ENCODE data around the gene PCNX2. TPM values are rescaled to one million over a fixed set of nuclear protein-coding genes. Genes with fewer than 3 reads are reported as not detected.

Gene PCNX2
- total RNA-seq, 1 experiment from 2014 or later: 96.2 TPM

- no peaks in the 10 kb centered on the region for H3K79me2 ChIP-seq (ENCODE audit: low read length)
- no peaks in the 10 kb centered on the region for H3K27me3 ChIP-seq (ENCODE audit: low read length)
- DNase-seq: no peak
- no peak overlapping the region for H3K4me3 ChIP-seq (ENCODE audit: low read length)
- H3K4me1 ChIP-seq (ENCODE audit: low read length): no peaks in the 10 kb centered on the region
- H3K9me2 ChIP-seq (replicated peaks; ENCODE audit: insufficient read depth, low read length): no peaks in the 10 kb centered on the region
- no peak overlapping the region for H2AFZ ChIP-seq (ENCODE audit: low read length)
- H3K9ac ChIP-seq (ENCODE audit: low read length): no peak overlapping the region
- no peaks in the 10 kb centered on the region for H3K9me3 ChIP-seq (ENCODE audit: low read length)
- H4K20me1 ChIP-seq (ENCODE audit: insufficient read depth, low read depth, low read length): no peaks in the 10 kb centered on the region
- no peak overlapping the region for H3K27ac ChIP-seq (ENCODE audit: low read length)
- H3K36me3 ChIP-seq (ENCODE audit: insufficient read depth, low read length): peaks cover 21% of the 10 kb centered on the region
- no peak overlapping the region for H3K4me2 ChIP-seq (ENCODE audit: low read depth, low read length, poor library complexity, severe bottlenecking)
These were observed 297.4 kb downstream of the PCNX2 start for GRCh38 chr1:232998138-232998537.

GRCh38 chr1:232996143-232996542, 299.4 kb downstream of the PCNX2 start:
- Histone ChIP-seq H3K27me3 (ENCODE audit: low read length) (no peaks in the 10 kb centered on the region), H3K9me2 (replicated peaks; ENCODE audit: insufficient read depth, low read length) (no peaks in the 10 kb centered on the region), H3K4me2 (ENCODE audit: low read depth, low read length, poor library complexity, severe bottlenecking) (no peak overlapping the region), H3K4me3 (ENCODE audit: low read length) (no peak overlapping the region), H4K20me1 (ENCODE audit: insufficient read depth, low read depth, low read length) (no peaks in the 10 kb centered on the region), H3K79me2 (ENCODE audit: low read length) (no peaks in the 10 kb centered on the region), H3K36me3 (ENCODE audit: insufficient read depth, low read length) (peaks cover 21% of the 10 kb centered on the region), H3K9me3 (ENCODE audit: low read length) (no peaks in the 10 kb centered on the region), H3K27ac (ENCODE audit: low read length) (no peak overlapping the region), H2AFZ (ENCODE audit: low read length) (no peak overlapping the region), H3K4me1 (ENCODE audit: low read length) (no peaks in the 10 kb centered on the region), H3K9ac (ENCODE audit: low read length) (no peak overlapping the region)
- DNase-seq: no peak

- H2AFZ ChIP-seq (ENCODE audit: low read length): no peak overlapping the region
- H3K36me3 ChIP-seq (ENCODE audit: insufficient read depth, low read length): peaks cover 21% of the 10 kb centered on the region
- no peaks in the 10 kb centered on the region for H3K79me2 ChIP-seq (ENCODE audit: low read length)
- no peaks in the 10 kb centered on the region for H3K4me1 ChIP-seq (ENCODE audit: low read length)
- H3K27ac ChIP-seq (ENCODE audit: low read length): no peak overlapping the region
- no peaks in the 10 kb centered on the region for H3K27me3 ChIP-seq (ENCODE audit: low read length)
- DNase-seq: no peak
- no peaks in the 10 kb centered on the region for H4K20me1 ChIP-seq (ENCODE audit: insufficient read depth, low read depth, low read length)
- no peak overlapping the region for H3K4me3 ChIP-seq (ENCODE audit: low read length)
- no peaks in the 10 kb centered on the region for H3K9me3 ChIP-seq (ENCODE audit: low read length)
- H3K9me2 ChIP-seq (replicated peaks; ENCODE audit: insufficient read depth, low read length): no peaks in the 10 kb centered on the region
- H3K4me2 ChIP-seq (ENCODE audit: low read depth, low read length, poor library complexity, severe bottlenecking): no peak overlapping the region
- H3K9ac ChIP-seq (ENCODE audit: low read length): no peak overlapping the region
These were observed 300.3 kb downstream of the PCNX2 start for GRCh38 chr1:232995189-232995588.

GRCh38 chr1:232993555-232993954, 302.0 kb downstream of the PCNX2 start:
- DNase-seq: no peak
- Histone ChIP-seq H3K4me2 (ENCODE audit: low read depth, low read length, poor library complexity, severe bottlenecking) (no peak overlapping the region), H2AFZ (ENCODE audit: low read length) (no peak overlapping the region), H3K27ac (ENCODE audit: low read length) (no peak overlapping the region), H3K36me3 (ENCODE audit: insufficient read depth, low read length) (peaks cover 17% of the 10 kb centered on the region), H3K27me3 (ENCODE audit: low read length) (no peaks in the 10 kb centered on the region), H3K9ac (ENCODE audit: low read length) (no peak overlapping the region), H3K79me2 (ENCODE audit: low read length) (no peaks in the 10 kb centered on the region), H3K9me3 (ENCODE audit: low read length) (no peaks in the 10 kb centered on the region), H4K20me1 (ENCODE audit: insufficient read depth, low read depth, low read length) (no peaks in the 10 kb centered on the region), H3K4me1 (ENCODE audit: low read length) (no peaks in the 10 kb centered on the region), H3K9me2 (replicated peaks; ENCODE audit: insufficient read depth, low read length) (no peaks in the 10 kb centered on the region), H3K4me3 (ENCODE audit: low read length) (no peak overlapping the region)

- H3K36me3 ChIP-seq (ENCODE audit: insufficient read depth, low read length): peaks cover 7% of the 10 kb centered on the region; the same call in 1 of the 2 replicates
- no peak overlapping the region for H2AFZ ChIP-seq (ENCODE audit: low read length)
- no peaks in the 10 kb centered on the region for H3K9me2 ChIP-seq (replicated peaks; ENCODE audit: insufficient read depth, low read length)
- H3K4me3 ChIP-seq (ENCODE audit: low read length): no peak overlapping the region
- no peaks in the 10 kb centered on the region for H3K27me3 ChIP-seq (ENCODE audit: low read length)
- no peaks in the 10 kb centered on the region for H4K20me1 ChIP-seq (ENCODE audit: insufficient read depth, low read depth, low read length)
- H3K27ac ChIP-seq (ENCODE audit: low read length): no peak overlapping the region
- DNase-seq: no peak
- H3K9me3 ChIP-seq (ENCODE audit: low read length): no peaks in the 10 kb centered on the region
- H3K4me2 ChIP-seq (ENCODE audit: low read depth, low read length, poor library complexity, severe bottlenecking): no peak overlapping the region
- H3K9ac ChIP-seq (ENCODE audit: low read length): no peak overlapping the region
- H3K4me1 ChIP-seq (ENCODE audit: low read length): no peaks in the 10 kb centered on the region
- H3K79me2 ChIP-seq (ENCODE audit: low read length): no peaks in the 10 kb centered on the region
These were observed 303.3 kb downstream of the PCNX2 start for GRCh38 chr1:232992227-232992626.

GRCh38 chr1:232991238-232991637, 304.3 kb downstream of the PCNX2 start:
- Histone ChIP-seq H3K27me3 (ENCODE audit: low read length) (no peaks in the 10 kb centered on the region), H2AFZ (ENCODE audit: low read length) (no peak overlapping the region), H3K9me3 (ENCODE audit: low read length) (no peaks in the 10 kb centered on the region), H3K27ac (ENCODE audit: low read length) (no peak overlapping the region), H3K9ac (ENCODE audit: low read length) (no peak overlapping the region), H3K4me1 (ENCODE audit: low read length) (no peaks in the 10 kb centered on the region), H4K20me1 (ENCODE audit: insufficient read depth, low read depth, low read length) (no peaks in the 10 kb centered on the region), H3K4me2 (ENCODE audit: low read depth, low read length, poor library complexity, severe bottlenecking) (no peak overlapping the region), H3K36me3 (ENCODE audit: insufficient read depth, low read length) (peaks cover 7% of the 10 kb centered on the region; the same call in 1 of the 2 replicates), H3K79me2 (ENCODE audit: low read length) (no peaks in the 10 kb centered on the region), H3K4me3 (ENCODE audit: low read length) (no peak overlapping the region), H3K9me2 (replicated peaks; ENCODE audit: insufficient read depth, low read length) (no peaks in the 10 kb centered on the region)
- DNase-seq: no peak

- H3K27me3 ChIP-seq (ENCODE audit: low read length): no peaks in the 10 kb centered on the region
- peaks cover 7% of the 10 kb centered on the region; the same call in 1 of the 2 replicates for H3K36me3 ChIP-seq (ENCODE audit: insufficient read depth, low read length)
- no peaks in the 10 kb centered on the region for H3K79me2 ChIP-seq (ENCODE audit: low read length)
- H4K20me1 ChIP-seq (ENCODE audit: insufficient read depth, low read depth, low read length): no peaks in the 10 kb centered on the region
- H3K4me3 ChIP-seq (ENCODE audit: low read length): no peak overlapping the region
- no peak overlapping the region for H3K27ac ChIP-seq (ENCODE audit: low read length)
- no peaks in the 10 kb centered on the region for H3K4me1 ChIP-seq (ENCODE audit: low read length)
- H3K9ac ChIP-seq (ENCODE audit: low read length): no peak overlapping the region
- no peak overlapping the region for H3K4me2 ChIP-seq (ENCODE audit: low read depth, low read length, poor library complexity, severe bottlenecking)
- H3K9me2 ChIP-seq (replicated peaks; ENCODE audit: insufficient read depth, low read length): no peaks in the 10 kb centered on the region
- no peak overlapping the region for H2AFZ ChIP-seq (ENCODE audit: low read length)
- no peaks in the 10 kb centered on the region for H3K9me3 ChIP-seq (ENCODE audit: low read length)
- DNase-seq: no peak
These were observed 305.1 kb downstream of the PCNX2 start for GRCh38 chr1:232990176-232991128.

- H2AFZ ChIP-seq (ENCODE audit: low read length): no peak overlapping the region
- H3K4me3 ChIP-seq (ENCODE audit: low read length): no peak overlapping the region
- H3K9me2 ChIP-seq (replicated peaks; ENCODE audit: insufficient read depth, low read length): no peaks in the 10 kb centered on the region
- no peak overlapping the region for H3K9ac ChIP-seq (ENCODE audit: low read length)
- H3K27ac ChIP-seq (ENCODE audit: low read length): no peak overlapping the region
- no peak for DNase-seq
- H3K36me3 ChIP-seq (ENCODE audit: insufficient read depth, low read length): no peaks in the 10 kb centered on the region
- H4K20me1 ChIP-seq (ENCODE audit: insufficient read depth, low read depth, low read length): no peaks in the 10 kb centered on the region
- no peak overlapping the region for H3K4me2 ChIP-seq (ENCODE audit: low read depth, low read length, poor library complexity, severe bottlenecking)
- H3K79me2 ChIP-seq (ENCODE audit: low read length): no peaks in the 10 kb centered on the region
- no peaks in the 10 kb centered on the region for H3K27me3 ChIP-seq (ENCODE audit: low read length)
- no peaks in the 10 kb centered on the region for H3K9me3 ChIP-seq (ENCODE audit: low read length)
- no peaks in the 10 kb centered on the region for H3K4me1 ChIP-seq (ENCODE audit: low read length)
These were observed 306.9 kb downstream of the PCNX2 start for GRCh38 chr1:232988572-232989040.

Data from Karpas-422 (cell line).